ENCODE measurements around the gene SEMA3E.

DNA sequence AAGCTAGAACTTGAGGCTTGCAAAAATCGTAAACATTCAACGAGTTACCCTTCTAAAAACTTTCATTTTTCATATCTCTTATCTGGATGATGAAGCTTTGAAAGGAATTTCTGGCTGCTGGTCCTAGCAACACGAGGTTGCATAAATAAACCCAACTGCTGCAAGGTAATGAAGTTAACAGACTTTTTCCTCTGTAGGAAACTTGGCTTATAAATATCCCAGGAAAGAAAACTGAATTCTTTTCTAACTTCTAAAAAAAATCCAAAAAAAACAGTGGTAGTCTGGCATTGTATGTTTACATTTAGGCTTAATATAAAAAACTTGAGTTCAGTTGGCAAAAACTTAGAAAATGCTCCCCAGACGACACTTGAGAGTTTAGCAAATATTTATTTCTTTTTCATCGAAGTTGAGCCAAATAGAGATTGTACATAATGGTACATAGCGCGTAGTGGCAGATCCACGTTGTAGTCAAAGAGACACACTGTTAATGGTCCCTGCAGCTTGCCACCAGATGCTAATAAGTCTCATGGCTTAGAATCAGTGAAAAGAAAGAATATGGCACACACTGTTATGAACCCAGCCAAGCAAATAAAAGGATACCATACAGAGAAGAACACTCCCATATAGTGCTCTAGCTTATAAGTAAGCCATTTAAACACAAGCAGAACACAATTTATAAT lies 285.9 kb downstream of the SEMA3E start:
- TF ChIP-seq EZH2 (IDR thresholded peaks at IDR 0.05; ENCODE audit: borderline replicate concordance) (no peak), EZH2phosphoT487 (IDR thresholded peaks at IDR 0.05; ENCODE audit: low read depth, severe bottlenecking, unreplicated experiment) (no peak)
- TF ChIP-seq, protein P1, sequence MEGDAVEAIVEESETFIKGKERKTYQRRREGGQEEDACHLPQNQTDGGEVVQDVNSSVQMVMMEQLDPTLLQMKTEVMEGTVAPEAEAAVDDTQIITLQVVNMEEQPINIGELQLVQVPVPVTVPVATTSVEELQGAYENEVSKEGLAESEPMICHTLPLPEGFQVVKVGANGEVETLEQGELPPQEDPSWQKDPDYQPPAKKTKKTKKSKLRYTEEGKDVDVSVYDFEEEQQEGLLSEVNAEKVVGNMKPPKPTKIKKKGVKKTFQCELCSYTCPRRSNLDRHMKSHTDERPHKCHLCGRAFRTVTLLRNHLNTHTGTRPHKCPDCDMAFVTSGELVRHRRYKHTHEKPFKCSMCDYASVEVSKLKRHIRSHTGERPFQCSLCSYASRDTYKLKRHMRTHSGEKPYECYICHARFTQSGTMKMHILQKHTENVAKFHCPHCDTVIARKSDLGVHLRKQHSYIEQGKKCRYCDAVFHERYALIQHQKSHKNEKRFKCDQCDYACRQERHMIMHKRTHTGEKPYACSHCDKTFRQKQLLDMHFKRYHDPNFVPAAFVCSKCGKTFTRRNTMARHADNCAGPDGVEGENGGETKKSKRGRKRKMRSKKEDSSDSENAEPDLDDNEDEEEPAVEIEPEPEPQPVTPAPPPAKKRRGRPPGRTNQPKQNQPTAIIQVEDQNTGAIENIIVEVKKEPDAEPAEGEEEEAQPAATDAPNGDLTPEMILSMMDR (IDR thresholded peaks at IDR 0.05; ENCODE audit: poor library complexity), result no peak
